SKM-1 (cell line): ENCODE data around the gene RBM12.

Source experiments
- DNase-seq: peaks from one replicate; lab custom pipeline; 2025; ENCODE audit not compliant: unreplicated experiment; lab: John Stamatoyannopoulos, UW

RBM12 gene

GRCh38 chr20:35621560-35621946 is 43.1 kb downstream of the RBM12 start:
- no peak for DNase-seq

- no peak for DNase-seq
These were observed 43.7 kb downstream of the RBM12 start for GRCh38 chr20:35620818-35621559.

- DNase-seq, result peak; percentile 26
These were observed 45.3 kb downstream of the RBM12 start for GRCh38 chr20:35619196-35620095.

- DNase-seq, result no peak
These were observed 46.2 kb downstream of the RBM12 start for GRCh38 chr20:35618263-35619131.

GRCh38 chr20:35617397-35618262 is 47.1 kb downstream of the RBM12 start:
- DNase-seq, result no peak

GRCh38 chr20:35616465-35617396 is 48.0 kb downstream of the RBM12 start:
- DNase-seq, result peak; percentile 50

GRCh38 chr20:35615667-35616464 is 48.8 kb downstream of the RBM12 start, which contains the start of gene SPAG4:
SPAG4 (plus strand) TSS chr20:35615829; CDS start chr20:35616004, 175 bp downstream.
- DNase-seq, result peak; percentile 99

- no peak for DNase-seq
These were observed 53.2 kb downstream of the RBM12 start for GRCh38 chr20:35611482-35611881.

- DNase-seq, result no peak
These were observed 53.8 kb downstream of the RBM12 start for GRCh38 chr20:35610833-35611427.

- DNase-seq, result no peak
These were observed 57.5 kb downstream of the RBM12 start for GRCh38 chr20:35607003-35607735.

GRCh38 chr20:35606127-35606526 is 58.6 kb downstream of the RBM12 start:
- no peak for DNase-seq

GRCh38 chr20:35604449-35604747 is 60.3 kb downstream of the RBM12 start:
- no peak for DNase-seq

- no peak for DNase-seq
These were observed 60.8 kb downstream of the RBM12 start for GRCh38 chr20:35603695-35604448.

- no peak for DNase-seq
These were observed 61.7 kb downstream of the RBM12 start for GRCh38 chr20:35602851-35603495.

GRCh38 chr20:35601990-35602389 is 62.7 kb downstream of the RBM12 start:
- DNase-seq, result no peak
